Astrocyte (in vitro differentiated cells and primary cell): ENCODE results near the gene RBPMS2. TPM values are rescaled to one million over a fixed set of nuclear protein-coding genes. Genes with fewer than 3 reads are reported as not detected.
A peak's percentile ranks its signal among the peaks of the same experiment; 100 is the strongest.

Experiments
- DNase-seq: peaks from one replicate; pipeline ENCODE4 v3.0.0-alpha.2; 2010; ENCODE audit warnings: low read depth
- FAIRE-seq: peaks from 2 replicates; lab custom pipeline; 2011; peaks lifted over from hg19 to GRCh38; lab: Jason Lieb, UNC
- H2AFZ ChIP-seq: 2 replicates; pipeline ENCODE4 v1.6.0; 2012; ENCODE audit warnings: low read depth, low read length, inconsistent platforms
- H3K27ac ChIP-seq: 2 replicates; pipeline ENCODE4 v1.5.1; 2011; ENCODE audit warnings: low read depth, low read length, inconsistent platforms
- H3K27me3 ChIP-seq: 2 replicates; pipeline ENCODE4 v1.6.0; 2011; ENCODE audit warnings: low read length, inconsistent platforms; ENCODE audit not compliant: insufficient read depth
- H3K36me3 ChIP-seq: 2 replicates; pipeline ENCODE4 v1.5.1; 2011; ENCODE audit warnings: low read length, inconsistent platforms; ENCODE audit not compliant: insufficient read depth
- H3K4me1 ChIP-seq: 2 replicates; pipeline ENCODE4 v1.5.1; 2011; ENCODE audit warnings: low read length, inconsistent platforms; ENCODE audit not compliant: insufficient read depth
- H3K4me2 ChIP-seq: 2 replicates; pipeline ENCODE4 v1.6.0; 2012; ENCODE audit warnings: low read length, inconsistent platforms
- H3K4me3 ChIP-seq: 2 replicates; pipeline ENCODE4 v1.5.1; 2011; ENCODE audit warnings: low read depth, mild to moderate bottlenecking, low read length, inconsistent platforms; ENCODE audit not compliant: insufficient read depth
- H3K79me2 ChIP-seq: 2 replicates; pipeline ENCODE4 v1.6.0; 2012; ENCODE audit warnings: mild to moderate bottlenecking, low read length, inconsistent platforms; ENCODE audit not compliant: insufficient read depth
- H3K9ac ChIP-seq: 2 replicates; pipeline ENCODE4 v1.6.0; 2012; ENCODE audit warnings: mild to moderate bottlenecking, low read length, inconsistent platforms
- H3K9me3 ChIP-seq: 2 replicates; pipeline ENCODE4 v1.5.1; 2012; ENCODE audit warnings: low read depth, mild to moderate bottlenecking, low read length, inconsistent platforms; ENCODE audit not compliant: insufficient read depth
- H4K20me1 ChIP-seq: 2 replicates; pipeline ENCODE4 v1.6.0; 2012; ENCODE audit warnings: low read length, inconsistent platforms; ENCODE audit not compliant: insufficient read depth
- H3K27ac Mint-ChIP-seq: one replicate; pipeline ENCODE4 v1.8.0; 2021; ENCODE audit warnings: mild to moderate bottlenecking, mixed read lengths; ENCODE audit not compliant: unreplicated experiment
- H3K27me3 Mint-ChIP-seq: one replicate; pipeline ENCODE4 v1.8.0; 2021; ENCODE audit warnings: low read depth, mixed read lengths; ENCODE audit not compliant: unreplicated experiment
- H3K36me3 Mint-ChIP-seq: one replicate; pipeline ENCODE4 v1.8.0; 2021; ENCODE audit warnings: low read depth, mixed read lengths; ENCODE audit not compliant: unreplicated experiment
- H3K4me1 Mint-ChIP-seq: one replicate; pipeline ENCODE4 v1.8.0; 2021; ENCODE audit warnings: low read depth, mixed read lengths; ENCODE audit not compliant: unreplicated experiment
- H3K4me3 Mint-ChIP-seq: one replicate; pipeline ENCODE4 v1.8.0; 2021; ENCODE audit warnings: mild to moderate bottlenecking, moderate library complexity, mixed read lengths; ENCODE audit not compliant: unreplicated experiment
- H3K9me3 Mint-ChIP-seq: one replicate; pipeline ENCODE4 v1.8.0; 2021; ENCODE audit warnings: mild to moderate bottlenecking, mixed read lengths; ENCODE audit not compliant: unreplicated experiment
- EZH2 ChIP-seq: IDR thresholded peaks from 2 replicates; pipeline ENCODE4 v1.6.1; 2012; ENCODE audit warnings: mild to moderate bottlenecking, low read length, inconsistent platforms; ENCODE audit not compliant: insufficient read depth
- total RNA-seq: library from RNA; stranded (reverse); gene quantifications from 2 replicates; pipeline ENCODE4 v1.2.1, GENCODE V29; 2021
- TF ChIP-seq, protein P1 (sequence below): IDR thresholded peaks from 2 replicates; pipeline ENCODE4 v1.5.1; 2011; ENCODE audit warnings: low read depth, mild to moderate bottlenecking, inconsistent platforms, low read length, moderate library complexity; ENCODE audit not compliant: insufficient read depth

Gene RBPMS2
- total RNA-seq, 1 donor from 2014 or later = 10.6 TPM

DNA sequence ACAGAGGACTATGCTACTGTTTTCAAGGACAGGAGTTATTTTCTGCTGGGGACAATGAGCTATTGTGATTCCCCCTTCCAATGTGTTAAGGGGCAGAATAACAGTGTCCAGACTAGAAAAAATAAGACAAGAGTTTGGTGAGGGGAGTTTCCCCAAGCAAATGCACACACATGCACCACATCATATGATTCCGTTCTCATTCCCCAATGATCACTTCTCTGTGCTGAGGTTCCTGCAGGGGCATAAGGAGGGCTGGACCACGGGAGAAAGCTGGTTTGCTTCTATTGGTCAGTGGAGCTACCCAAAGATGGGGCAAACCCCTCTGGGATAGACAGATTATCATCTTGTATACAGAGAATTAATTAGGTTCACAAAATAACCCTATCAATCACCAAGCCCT lies 80.6 kb downstream of the RBPMS2 start:
- H3K9me3 Mint-ChIP-seq = no peaks in the 10 kb centered on the region
- H4K20me1 ChIP-seq = peaks cover 93% of the 10 kb centered on the region
- no peak overlapping the region for H3K9ac ChIP-seq
- no peaks in the 10 kb centered on the region for H3K27me3 ChIP-seq
- no peak overlapping the region for H3K27ac Mint-ChIP-seq
- no peak overlapping the region for H3K4me3 Mint-ChIP-seq
- no peak overlapping the region for H3K4me2 ChIP-seq
- no peaks in the 10 kb centered on the region for H3K27me3 Mint-ChIP-seq
- TF ChIP-seq, protein P1, sequence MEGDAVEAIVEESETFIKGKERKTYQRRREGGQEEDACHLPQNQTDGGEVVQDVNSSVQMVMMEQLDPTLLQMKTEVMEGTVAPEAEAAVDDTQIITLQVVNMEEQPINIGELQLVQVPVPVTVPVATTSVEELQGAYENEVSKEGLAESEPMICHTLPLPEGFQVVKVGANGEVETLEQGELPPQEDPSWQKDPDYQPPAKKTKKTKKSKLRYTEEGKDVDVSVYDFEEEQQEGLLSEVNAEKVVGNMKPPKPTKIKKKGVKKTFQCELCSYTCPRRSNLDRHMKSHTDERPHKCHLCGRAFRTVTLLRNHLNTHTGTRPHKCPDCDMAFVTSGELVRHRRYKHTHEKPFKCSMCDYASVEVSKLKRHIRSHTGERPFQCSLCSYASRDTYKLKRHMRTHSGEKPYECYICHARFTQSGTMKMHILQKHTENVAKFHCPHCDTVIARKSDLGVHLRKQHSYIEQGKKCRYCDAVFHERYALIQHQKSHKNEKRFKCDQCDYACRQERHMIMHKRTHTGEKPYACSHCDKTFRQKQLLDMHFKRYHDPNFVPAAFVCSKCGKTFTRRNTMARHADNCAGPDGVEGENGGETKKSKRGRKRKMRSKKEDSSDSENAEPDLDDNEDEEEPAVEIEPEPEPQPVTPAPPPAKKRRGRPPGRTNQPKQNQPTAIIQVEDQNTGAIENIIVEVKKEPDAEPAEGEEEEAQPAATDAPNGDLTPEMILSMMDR = no peak
- TF ChIP-seq EZH2 = no peak
- H3K9me3 ChIP-seq = no peaks in the 10 kb centered on the region
- FAIRE-seq (no peak), DNase-seq (no peak)
- H2AFZ ChIP-seq = no peak overlapping the region
- peaks cover 32% of the 10 kb centered on the region for H3K4me1 ChIP-seq
- no peak overlapping the region for H3K4me3 ChIP-seq
- peaks cover 73% of the 10 kb centered on the region for H3K79me2 ChIP-seq
- H3K36me3 Mint-ChIP-seq = peaks cover 17% of the 10 kb centered on the region
- peaks cover 15% of the 10 kb centered on the region for H3K36me3 ChIP-seq
- H3K4me1 Mint-ChIP-seq = peaks cover 41% of the 10 kb centered on the region
- H3K27ac ChIP-seq = no peak overlapping the region

DNA sequence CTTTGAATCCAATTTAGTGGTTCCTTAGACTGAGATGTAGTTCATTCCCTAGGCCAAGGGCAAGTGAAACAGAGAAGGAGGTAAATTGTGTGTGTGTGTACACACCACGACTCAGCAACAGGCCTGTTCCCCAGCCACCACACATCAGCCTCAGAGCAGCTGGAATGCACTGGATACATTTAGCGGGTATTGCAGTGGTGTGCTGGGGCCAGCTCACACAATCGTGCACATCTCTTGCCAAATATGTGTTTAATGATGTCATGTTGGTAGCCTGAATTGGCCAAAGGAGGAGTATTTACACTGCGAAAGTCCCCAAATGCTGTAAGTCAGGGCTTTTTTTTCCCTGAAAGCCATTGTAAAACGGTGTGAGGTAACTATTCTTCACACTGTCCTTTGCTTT lies 82.3 kb downstream of the RBPMS2 start:
- H3K27me3 ChIP-seq = no peaks in the 10 kb centered on the region
- H3K27ac ChIP-seq = peak overlapping the region; percentile 28
- peaks cover 15% of the 10 kb centered on the region for H3K4me1 ChIP-seq
- FAIRE-seq (no peak), DNase-seq (peak; percentile 91)
- H3K27ac Mint-ChIP-seq = peak overlapping the region; percentile 95
- no peaks in the 10 kb centered on the region for H3K27me3 Mint-ChIP-seq
- H3K4me2 ChIP-seq = peak overlapping the region; percentile 13
- H3K9me3 Mint-ChIP-seq = no peaks in the 10 kb centered on the region
- peaks cover 24% of the 10 kb centered on the region for H3K4me1 Mint-ChIP-seq
- peaks cover 56% of the 10 kb centered on the region for H3K79me2 ChIP-seq
- no peak overlapping the region for H2AFZ ChIP-seq
- H3K4me3 ChIP-seq = no peak overlapping the region
- peaks cover 87% of the 10 kb centered on the region for H4K20me1 ChIP-seq
- H3K36me3 Mint-ChIP-seq = peaks cover 20% of the 10 kb centered on the region
- no peak overlapping the region for H3K4me3 Mint-ChIP-seq
- H3K9me3 ChIP-seq = no peaks in the 10 kb centered on the region
- TF ChIP-seq, protein P1 = no peak
- no peak for TF ChIP-seq EZH2
- peaks cover 27% of the 10 kb centered on the region for H3K36me3 ChIP-seq
- H3K9ac ChIP-seq = no peak overlapping the region

DNA sequence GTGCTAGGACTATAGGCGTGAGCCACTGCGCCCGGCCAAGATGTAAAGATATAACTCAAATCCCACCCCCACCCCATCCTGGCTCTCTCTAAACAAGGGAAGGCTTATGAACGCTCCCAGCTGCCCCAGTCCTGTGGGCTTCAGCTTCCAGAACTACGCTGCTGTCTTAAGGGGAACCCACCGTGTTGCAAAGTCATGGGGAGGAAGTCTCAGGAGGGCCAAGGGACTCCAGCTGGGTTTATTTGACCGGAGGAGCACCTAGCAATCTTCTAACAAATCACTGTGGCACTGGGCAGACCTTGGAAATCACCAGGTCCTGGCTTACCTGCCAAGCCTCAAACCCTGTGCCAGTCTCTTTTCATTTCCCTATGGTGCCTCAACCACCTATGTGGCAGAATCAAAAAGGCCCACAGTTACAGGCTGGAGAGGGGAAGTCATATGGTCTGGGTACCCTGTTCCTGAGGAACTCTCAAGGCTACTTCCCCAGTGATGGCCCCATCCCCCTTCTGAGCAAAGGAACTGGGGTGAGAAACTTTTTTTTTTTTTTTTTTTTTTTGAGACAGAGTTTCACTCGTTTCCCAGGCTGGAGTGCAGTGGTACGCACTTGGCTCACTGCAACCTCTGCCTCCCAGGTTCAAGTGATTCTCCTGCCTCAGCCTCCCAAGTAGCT lies 83.4 kb downstream of the RBPMS2 start:
- Histone ChIP-seq H2AFZ (no peak overlapping the region), H3K4me1 (peaks cover 9% of the 10 kb centered on the region), H3K4me3 (no peak overlapping the region), H3K27ac (no peak overlapping the region), H3K79me2 (peaks cover 45% of the 10 kb centered on the region), H3K9ac (no peak overlapping the region), H3K36me3 (peaks cover 37% of the 10 kb centered on the region), H4K20me1 (peaks cover 88% of the 10 kb centered on the region), H3K9me3 (no peaks in the 10 kb centered on the region), H3K4me2 (no peak overlapping the region), H3K27me3 (no peaks in the 10 kb centered on the region)
- Mint-ChIP-seq H3K27ac (no peak overlapping the region), H3K9me3 (no peaks in the 10 kb centered on the region), H3K36me3 (peaks cover 20% of the 10 kb centered on the region), H3K4me3 (no peak overlapping the region), H3K4me1 (peaks cover 18% of the 10 kb centered on the region), H3K27me3 (no peaks in the 10 kb centered on the region)
- no peak for FAIRE-seq
- no peak for DNase-seq
- TF ChIP-seq, protein P1 = no peak
- no peak for TF ChIP-seq EZH2
